GM18499 (cell line): Measurements from ENCODE around the gene PHRF1.

Experiments
- ATAC-seq: cut with Tn5 transposase; IDR thresholded peaks from one replicate; pipeline ENCODE4 v1.9.1; 2021; ENCODE audit warnings: moderate number of reproducible peaks; ENCODE audit not compliant: insufficient read depth, unreplicated experiment

PHRF1 gene

GRCh38 chr11:624705-625635 is 48.7 kb downstream of the PHRF1 start, which contains the start of gene CDHR5:
TSS of gene CDHR5 (minus strand) at chr11:624955. CDS start at chr11:624902, 53 bp downstream.
- ATAC-seq: no peak

DNA sequence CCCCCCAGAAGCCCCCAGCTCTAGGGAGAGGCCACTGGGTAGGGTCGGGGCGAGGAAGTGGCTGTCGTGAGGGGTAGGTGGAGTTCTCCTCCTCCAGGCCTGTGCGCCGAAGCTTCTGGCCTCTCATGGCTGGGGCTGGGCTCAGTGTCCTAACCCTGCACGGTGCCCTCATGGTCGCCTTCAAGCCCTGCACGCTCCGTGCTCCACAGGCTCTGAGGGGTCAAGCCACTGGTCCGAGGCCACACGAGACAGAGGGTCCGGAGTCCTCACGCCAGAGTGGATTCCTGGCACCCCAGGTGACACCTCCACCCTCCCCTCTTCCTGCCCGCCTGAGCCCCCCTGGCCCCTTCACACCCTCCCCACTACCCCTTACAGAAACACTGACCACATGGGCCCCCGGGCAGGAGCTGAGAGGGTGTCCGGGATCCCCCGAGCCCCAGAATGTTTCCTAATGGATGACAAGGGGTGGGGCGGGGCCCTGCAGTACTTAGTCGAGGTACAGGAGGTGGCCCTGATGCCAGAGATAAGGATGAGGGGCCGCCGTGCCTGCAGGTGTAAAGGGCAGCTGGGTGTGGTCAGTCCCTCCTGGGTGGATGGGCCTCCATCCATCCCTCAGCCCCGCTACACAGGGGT is 49.5 kb downstream of the PHRF1 start:
- ATAC-seq: no peak

DNA sequence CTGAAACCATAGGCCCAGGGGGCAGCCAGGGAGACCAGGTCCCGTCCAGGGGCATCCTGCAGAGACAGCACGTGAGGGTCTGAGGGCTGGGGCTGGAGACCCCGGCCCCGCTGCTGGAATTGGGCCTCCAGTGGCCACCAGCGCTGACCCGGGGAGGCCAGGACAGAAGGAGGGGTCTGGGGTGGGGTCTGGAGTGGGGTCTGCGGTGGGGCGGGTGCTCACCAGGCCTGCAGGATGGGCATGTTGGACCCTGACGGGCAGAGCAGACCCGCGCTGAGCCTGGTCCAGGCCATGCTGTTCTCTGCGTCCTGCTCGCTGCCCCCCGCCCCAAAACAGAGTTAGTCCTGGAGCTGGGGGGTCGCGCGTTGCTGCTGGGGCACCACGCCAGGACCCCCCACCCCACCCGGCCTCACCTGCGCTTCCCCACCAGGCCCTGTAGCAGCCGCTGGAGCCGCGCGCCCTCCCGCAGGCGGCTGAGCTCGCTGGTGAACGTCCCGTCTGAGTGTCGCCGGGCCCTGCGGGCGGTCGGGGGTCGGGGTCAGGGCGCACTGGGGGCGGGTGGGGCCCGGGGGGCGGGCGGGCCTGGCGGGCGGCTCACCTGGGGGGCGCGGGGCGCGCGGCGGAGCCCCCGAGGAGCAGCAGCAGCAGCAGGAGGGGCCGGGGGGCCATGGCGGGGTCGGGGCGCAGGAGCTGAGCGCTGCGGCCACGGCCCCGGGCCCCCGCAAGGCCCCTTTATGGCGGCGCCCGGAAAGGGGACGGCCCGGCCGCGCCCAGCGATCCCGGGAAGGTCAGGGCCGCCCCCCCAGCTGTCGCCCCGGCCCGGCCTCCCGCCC is 50.4 kb downstream of the PHRF1 start, which contains the start of gene SCT:
Gene SCT (minus strand): TSS at position 707 of the 833 bp plus-strand sequence. CDS start 38 bp downstream, at position 669.
- no peak for ATAC-seq

- ATAC-seq: no peak
These were observed 51.0 kb downstream of the PHRF1 start for GRCh38 chr11:627308-627576.

DNA sequence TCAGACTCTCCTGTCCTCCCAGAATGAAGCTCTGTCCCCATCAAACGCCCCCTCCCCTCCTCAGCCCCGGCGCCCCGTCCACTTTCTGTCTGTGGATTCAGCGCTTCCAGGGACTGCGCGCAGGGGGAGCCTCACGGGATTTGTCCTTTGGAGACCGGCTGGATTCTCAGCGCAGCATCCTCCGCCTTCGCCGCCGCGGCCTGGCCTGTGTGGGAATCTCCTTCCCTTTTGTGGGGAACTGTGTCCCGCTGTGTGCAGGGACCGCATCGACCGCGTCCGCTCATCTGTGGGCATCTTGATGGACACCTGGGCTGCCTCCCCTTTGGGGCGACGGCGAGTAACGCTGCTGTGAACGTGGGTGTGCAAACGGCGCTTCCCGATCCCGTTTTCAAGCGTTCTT is 51.8 kb downstream of the PHRF1 start:
- no peak for ATAC-seq

GRCh38 chr11:629237-629583 is 52.9 kb downstream of the PHRF1 start:
- ATAC-seq: no peak

DNA sequence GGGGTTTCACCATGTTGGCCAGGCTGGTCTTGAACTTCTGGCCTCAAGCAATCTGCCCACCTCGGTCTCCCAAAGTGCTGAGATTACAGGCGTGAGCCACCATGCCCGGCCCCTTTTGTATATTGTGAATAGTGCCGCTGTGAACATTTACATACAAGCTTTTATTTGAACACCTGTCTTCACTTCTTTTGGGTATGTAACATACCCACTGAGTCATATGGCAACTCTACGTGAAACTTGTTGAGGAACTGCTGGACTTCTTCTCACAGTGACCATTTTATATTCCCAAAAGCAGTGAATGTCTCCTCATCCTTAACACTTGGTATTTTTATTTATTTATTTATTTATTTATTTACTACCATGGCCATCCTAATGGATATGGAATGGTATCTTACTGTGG is 54.6 kb downstream of the PHRF1 start:
- no peak for ATAC-seq

DNA sequence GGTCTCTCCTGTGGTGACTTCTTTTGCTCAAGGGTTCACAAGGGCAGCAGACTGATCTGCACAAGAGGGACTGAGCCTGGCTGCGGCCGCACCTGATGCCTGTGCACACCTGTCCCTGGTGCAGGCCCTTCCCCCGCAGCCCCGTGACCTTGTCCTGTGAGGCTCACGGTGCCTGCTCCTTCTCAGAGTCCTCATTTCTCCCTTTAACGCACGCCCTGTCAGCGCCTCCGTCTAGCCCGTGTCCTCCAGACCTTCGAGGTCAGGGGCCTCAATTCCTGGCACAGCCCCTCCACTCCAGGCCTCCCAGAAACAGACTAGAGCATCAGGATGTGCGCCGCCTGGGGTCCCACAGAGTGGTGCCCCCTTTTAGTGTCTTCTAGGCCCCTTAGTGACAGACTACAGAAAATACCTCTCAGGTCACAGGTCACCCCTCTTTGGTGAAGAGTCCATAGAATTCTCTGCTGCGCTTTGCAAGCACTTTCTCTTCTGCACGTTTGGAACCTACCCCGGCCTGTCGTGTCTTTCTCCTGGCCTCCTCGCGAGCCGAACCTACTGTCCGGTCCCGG is 59.8 kb downstream of the PHRF1 start:
- no peak for ATAC-seq

GRCh38 chr11:636511-637332 is 60.5 kb downstream of the PHRF1 start, which contains the start of gene DRD4:
TSS of gene DRD4 (plus strand) at chr11:637269. CDS start at chr11:637305, 36 bp downstream.
- ATAC-seq: no peak

GRCh38 chr11:637333-637592 is 61.0 kb downstream of the PHRF1 start:
- ATAC-seq: no peak

DNA sequence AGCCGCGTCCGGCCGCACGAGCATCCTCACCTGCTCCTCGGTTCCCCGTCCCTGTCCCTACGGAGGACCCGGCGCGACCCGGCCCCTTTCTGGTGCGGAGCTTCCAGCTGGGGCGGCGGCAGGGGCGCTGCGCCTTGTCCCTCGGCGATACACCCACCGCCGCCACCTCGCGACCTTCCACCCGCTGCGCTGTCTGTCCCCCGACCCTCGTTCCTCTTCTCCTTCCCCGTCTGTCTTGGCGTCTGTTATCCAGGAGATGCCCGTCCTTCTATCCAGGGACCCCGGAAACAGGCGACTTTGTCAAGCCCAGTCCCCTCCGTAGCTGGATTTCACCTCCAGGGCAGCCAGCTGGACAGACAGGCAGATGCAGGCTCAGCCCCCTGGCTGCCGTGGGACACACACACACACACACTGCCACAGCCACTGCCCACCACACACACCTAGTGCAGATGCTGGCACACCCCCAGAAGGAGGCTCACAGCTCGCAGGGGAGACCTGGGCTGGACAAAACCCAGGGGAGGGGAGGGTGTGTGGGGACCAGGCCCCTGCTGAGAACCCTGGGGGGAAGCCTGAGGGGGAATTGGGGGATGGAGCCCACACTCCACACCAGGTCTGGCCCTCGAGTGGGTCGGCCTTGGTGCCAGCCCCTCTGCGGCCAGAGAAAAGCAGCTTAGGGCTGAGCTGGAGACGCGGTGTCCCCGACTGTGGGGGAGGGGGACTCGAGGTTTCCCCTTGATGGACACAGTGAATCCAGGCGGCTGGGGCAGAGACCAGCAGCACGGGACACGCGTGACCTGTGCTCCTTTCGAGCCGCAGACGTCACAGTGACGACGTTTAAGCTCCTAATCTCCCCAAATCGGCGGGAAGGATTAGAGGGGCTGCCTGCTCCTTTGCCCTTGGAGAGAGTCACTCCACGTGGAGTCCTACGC is 61.6 kb downstream of the PHRF1 start:
- ATAC-seq: no peak

GRCh38 chr11:638631-639331 is 62.5 kb downstream of the PHRF1 start:
- ATAC-seq: no peak

GRCh38 chr11:639332-639955 is 63.2 kb downstream of the PHRF1 start:
- no peak for ATAC-seq

DNA sequence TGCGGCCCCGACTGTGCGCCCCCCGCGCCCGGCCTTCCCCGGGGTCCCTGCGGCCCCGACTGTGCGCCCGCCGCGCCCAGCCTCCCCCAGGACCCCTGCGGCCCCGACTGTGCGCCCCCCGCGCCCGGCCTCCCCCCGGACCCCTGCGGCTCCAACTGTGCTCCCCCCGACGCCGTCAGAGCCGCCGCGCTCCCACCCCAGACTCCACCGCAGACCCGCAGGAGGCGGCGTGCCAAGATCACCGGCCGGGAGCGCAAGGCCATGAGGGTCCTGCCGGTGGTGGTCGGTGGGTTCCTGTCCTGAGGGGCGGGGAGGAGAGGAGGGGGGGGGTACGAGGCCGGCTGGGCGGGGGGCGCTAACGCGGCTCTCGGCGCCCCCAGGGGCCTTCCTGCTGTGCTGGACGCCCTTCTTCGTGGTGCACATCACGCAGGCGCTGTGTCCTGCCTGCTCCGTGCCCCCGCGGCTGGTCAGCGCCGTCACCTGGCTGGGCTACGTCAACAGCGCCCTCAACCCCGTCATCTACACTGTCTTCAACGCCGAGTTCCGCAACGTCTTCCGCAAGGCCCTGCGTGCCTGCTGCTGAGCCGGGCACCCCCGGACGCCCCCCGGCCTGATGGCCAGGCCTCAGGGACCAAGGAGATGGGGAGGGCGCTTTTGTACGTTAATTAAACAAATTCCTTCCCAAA is 63.9 kb downstream of the PHRF1 start:
- ATAC-seq: no peak

DNA sequence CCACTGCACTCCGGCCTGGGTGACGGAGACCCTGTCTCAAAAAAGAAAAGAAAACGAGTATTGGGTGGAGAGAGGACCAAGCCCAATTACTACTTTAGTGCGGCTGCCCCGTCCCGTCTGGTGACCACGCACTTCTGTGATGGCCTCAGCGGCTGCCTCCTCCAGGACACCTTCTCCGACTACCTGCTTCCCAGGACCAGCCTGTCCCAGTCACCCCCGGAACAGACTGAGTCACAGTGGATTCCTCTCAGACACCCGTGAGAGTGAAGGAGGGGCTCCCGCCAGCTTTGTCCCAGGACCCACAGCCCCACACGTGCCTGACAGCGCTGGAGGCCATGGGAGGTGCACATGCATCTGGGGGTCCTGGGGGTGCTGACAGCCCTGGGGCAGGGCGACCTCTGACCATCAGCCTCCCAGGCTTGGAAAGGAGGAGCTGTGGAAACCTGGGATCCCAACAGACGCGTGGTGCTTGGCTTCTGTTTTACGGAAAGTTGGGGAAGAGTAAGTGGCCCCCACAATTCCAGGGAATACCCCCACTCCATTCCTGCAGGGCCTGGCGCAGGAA is 65.6 kb downstream of the PHRF1 start:
- no peak for ATAC-seq

DNA sequence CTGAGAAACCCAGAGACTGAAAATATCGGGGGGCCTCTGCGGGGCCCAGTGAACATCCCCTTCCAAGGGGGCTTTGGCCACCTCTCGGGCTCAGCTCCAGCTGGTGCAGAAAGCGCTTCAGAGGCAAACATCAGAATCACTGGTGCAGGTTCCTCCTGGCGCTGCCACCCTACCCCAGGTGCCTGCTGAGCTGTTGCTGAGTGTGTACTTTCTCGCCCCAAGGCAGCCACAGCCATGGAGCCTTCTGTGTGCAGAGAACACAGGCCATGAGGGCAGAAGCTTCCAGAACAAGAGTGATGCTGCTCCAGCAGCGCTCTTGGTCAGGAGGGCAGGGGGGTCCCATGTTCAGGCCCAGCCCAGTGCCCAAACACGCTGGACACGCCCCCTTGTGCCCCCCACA is 67.1 kb downstream of the PHRF1 start:
- ATAC-seq: no peak
